Jurkat, Clone E6-1 (cell line): ENCODE data around the gene MAP3K4. TPM values are rescaled to one million over a fixed set of nuclear protein-coding genes. Genes with fewer than 3 reads are reported as not detected.

ENCODE experiments used
- DNase-seq: peaks from one replicate; pipeline ENCODE4 v3.0.0-alpha.2; 2011; ENCODE audit warnings: low read depth, low spot score
- H3K4me3 ChIP-seq: 2 replicates; pipeline ENCODE4 v1.5.1; 2011; ENCODE audit warnings: mild to moderate bottlenecking, low read length, control low read depth, moderate library complexity
- polyA plus RNA-seq: library from polyadenylated mRNA; unstranded; fragments of >200 nt; gene quantifications from one replicate; pipeline ENCODE4 v1.2.1, GENCODE V29; 2012; ENCODE audit warnings: missing spikeins; ENCODE audit not compliant: insufficient read length, insufficient read depth

The MAP3K4 gene, protein sequence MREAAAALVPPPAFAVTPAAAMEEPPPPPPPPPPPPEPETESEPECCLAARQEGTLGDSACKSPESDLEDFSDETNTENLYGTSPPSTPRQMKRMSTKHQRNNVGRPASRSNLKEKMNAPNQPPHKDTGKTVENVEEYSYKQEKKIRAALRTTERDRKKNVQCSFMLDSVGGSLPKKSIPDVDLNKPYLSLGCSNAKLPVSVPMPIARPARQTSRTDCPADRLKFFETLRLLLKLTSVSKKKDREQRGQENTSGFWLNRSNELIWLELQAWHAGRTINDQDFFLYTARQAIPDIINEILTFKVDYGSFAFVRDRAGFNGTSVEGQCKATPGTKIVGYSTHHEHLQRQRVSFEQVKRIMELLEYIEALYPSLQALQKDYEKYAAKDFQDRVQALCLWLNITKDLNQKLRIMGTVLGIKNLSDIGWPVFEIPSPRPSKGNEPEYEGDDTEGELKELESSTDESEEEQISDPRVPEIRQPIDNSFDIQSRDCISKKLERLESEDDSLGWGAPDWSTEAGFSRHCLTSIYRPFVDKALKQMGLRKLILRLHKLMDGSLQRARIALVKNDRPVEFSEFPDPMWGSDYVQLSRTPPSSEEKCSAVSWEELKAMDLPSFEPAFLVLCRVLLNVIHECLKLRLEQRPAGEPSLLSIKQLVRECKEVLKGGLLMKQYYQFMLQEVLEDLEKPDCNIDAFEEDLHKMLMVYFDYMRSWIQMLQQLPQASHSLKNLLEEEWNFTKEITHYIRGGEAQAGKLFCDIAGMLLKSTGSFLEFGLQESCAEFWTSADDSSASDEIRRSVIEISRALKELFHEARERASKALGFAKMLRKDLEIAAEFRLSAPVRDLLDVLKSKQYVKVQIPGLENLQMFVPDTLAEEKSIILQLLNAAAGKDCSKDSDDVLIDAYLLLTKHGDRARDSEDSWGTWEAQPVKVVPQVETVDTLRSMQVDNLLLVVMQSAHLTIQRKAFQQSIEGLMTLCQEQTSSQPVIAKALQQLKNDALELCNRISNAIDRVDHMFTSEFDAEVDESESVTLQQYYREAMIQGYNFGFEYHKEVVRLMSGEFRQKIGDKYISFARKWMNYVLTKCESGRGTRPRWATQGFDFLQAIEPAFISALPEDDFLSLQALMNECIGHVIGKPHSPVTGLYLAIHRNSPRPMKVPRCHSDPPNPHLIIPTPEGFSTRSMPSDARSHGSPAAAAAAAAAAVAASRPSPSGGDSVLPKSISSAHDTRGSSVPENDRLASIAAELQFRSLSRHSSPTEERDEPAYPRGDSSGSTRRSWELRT (N-terminal part only)
- polyA plus RNA-seq = 25.5 TPM

DNA sequence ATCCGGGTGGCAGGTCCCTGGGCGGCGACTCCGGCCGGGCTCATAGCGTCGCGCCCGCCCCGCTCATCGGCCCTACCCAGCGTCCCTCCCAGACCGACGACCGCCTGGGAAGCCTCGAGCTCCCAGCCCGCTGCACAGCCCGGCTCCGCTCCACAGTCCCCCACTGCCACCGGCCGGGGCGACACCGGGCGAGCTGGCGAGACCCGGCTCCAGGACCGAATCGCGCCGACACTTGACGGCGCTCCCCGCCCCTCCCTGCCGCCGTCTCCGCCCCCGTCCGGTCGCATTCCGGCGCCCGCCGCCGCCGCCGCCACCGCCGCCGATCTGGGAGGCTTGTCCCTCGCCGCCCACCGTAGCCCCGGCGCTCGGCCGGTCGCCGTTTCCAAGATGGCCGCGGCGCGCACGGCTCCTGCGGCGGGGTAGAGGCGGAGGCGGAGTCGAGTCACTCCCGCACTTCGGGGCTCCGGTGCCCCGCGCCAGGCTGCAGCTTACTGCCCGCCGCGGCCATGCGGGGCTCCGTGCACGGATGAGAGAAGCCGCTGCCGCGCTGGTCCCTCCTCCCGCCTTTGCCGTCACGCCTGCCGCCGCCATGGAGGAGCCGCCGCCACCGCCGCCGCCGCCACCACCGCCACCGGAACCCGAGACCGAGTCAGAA lies at the start of gene MAP3K4:
MAP3K4 (plus strand) TSS at position 364 of the 655 bp plus-strand sequence; CDS start at position 527, 163 bp downstream.
- DNase-seq = peak; percentile 60
- H3K4me3 ChIP-seq = peak within 1 kb of the TSS; percentile 74

DNA sequence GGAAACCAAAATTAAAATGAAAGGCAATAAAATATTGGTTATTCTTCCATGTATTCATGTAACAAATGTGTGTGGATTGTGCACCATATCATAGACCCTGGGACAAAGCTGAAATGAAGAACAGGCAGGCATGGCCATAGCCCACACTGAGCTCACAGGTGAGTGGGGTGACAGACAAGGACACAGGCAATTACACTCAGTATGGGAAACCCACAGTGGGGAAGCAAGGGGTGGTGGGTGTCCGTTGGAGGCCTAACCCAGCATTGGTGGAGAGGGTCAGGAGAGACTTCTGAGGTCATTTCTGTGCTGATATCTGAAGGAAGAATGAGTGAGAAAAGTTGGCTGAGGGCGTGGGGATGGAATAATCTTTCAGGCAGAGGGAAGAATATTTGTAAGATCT lies 47.6 kb upstream of the MAP3K4 start:
- DNase-seq = no peak
- no peak overlapping the region for H3K4me3 ChIP-seq

DNA sequence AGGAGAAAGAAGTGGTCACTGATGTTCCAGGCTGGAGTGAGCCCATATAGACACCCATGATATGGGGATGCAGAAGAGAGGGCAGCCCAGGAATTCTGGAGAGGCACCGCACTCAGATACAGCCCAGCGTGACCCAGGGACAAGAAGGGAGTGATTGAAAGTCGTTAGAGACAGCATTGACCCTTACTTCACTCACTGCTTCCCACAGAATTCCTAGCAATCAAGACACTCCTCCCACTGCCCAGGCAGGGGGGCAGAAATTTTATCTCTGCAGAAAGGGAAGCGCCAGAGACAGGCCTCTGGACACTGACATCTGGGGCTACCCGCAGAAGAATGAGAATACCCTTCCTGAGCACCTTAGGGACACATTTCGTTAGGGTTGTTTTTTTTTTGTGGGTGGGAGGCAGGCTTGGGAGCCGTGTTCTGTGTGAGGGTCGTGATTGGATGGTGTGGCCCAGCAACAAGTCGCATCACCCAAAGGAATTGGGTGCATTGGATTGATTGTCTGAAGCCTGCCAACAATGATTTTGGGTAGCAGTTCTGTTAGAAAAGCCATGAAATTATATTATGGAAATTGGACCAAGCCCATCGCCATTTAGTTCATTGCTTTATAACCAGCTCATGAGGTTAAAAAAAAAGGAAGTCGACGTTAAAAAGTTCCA lies 45.9 kb upstream of the MAP3K4 start:
- DNase-seq = no peak
- H3K4me3 ChIP-seq = no peak overlapping the region

- no peak overlapping the region for H3K4me3 ChIP-seq
- DNase-seq = no peak
Measured at GRCh38 chr6:160949531-160949930, 42.0 kb upstream of the MAP3K4 start.

DNA sequence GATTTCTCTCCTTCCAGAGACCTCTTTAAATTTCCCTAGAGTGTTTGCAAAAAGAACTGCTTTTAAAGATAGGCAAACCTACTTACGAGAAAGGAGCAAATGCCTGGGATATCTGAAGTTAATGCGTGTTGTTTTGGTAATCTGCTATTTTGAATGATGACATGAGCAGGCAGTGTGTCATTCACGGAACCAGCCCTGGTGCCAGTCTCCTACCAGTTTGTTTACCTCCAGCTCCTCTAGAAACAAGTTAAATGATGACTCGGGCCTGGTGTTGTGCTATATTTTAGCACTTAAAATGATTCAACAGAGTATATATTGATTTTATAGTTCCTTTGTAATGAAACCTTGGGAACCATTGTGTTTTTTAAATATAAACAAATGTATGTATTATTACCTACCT lies 41.1 kb upstream of the MAP3K4 start:
- DNase-seq = no peak
- H3K4me3 ChIP-seq = no peak overlapping the region

DNA sequence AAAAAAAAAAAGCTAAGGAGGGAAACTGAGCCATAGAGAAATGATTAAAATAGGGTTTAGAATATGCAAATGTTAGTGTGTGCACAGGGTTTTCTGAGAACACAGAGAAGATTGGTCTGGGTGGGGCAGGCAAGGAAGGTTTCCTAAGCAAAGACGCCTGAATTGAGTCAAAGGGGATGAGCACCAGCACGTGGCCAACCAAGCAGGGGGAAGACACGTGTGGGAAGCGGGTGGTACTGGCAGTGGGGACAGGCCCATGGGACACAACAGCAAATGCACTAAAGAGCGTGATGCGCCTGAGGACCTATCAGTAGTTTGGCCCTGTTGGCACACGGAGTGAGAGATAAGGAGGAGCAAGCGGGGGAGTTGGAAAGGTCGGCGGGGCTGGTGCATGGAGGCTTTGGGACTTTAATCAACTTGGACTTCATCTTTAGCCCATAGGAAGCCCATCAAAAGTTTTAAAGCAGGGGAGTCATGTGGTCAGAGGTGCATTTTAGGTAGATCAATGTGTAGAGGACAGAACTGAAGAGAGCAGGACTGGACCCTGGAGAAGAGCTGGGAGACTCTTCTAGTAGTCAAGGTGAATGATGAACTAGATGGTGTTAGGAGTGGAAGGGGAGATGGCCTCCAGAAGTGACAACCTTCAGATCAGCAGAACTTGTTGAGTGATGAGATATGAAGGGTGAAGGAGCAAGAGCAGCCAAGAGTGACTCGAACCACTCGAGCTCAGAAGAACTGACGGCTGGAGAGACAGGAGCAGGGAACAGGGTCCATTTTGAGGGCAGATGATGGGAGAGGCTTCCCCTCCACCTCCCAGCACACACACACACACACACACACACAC lies 40.2 kb upstream of the MAP3K4 start:
- no peak for DNase-seq
- H3K4me3 ChIP-seq = no peak overlapping the region

DNA sequence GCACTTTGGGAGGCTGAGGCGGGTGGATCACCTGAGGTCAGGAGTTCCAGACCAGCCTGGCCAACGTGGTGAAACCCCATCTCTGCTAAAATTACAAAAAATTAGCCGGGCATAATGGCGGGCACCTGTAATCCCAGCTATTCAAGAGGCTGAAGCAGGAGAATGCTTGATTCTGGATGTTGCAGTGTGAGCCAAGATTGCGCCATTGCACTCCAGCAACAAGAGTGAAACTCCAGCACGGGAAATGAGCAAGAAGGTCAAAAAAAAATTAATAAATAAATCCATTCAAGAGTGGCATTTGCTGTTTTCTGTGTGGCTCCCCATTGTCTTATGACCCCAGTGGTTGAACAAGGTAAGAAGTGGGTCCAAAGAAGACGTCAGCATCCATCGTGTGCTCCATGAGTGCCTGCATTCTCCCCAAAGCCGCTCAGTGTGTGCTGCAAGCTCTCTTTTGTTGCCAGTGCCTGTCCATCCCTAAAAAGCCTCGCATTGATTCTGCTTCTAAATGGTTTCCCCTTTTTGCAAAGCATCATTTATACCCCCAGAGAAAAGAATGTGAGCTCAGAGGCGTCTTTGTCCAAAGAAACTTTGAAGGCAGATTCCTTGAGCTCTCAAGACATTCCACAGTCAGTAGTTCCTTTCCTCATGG lies 38.8 kb upstream of the MAP3K4 start:
- H3K4me3 ChIP-seq = no peak overlapping the region
- no peak for DNase-seq

DNA sequence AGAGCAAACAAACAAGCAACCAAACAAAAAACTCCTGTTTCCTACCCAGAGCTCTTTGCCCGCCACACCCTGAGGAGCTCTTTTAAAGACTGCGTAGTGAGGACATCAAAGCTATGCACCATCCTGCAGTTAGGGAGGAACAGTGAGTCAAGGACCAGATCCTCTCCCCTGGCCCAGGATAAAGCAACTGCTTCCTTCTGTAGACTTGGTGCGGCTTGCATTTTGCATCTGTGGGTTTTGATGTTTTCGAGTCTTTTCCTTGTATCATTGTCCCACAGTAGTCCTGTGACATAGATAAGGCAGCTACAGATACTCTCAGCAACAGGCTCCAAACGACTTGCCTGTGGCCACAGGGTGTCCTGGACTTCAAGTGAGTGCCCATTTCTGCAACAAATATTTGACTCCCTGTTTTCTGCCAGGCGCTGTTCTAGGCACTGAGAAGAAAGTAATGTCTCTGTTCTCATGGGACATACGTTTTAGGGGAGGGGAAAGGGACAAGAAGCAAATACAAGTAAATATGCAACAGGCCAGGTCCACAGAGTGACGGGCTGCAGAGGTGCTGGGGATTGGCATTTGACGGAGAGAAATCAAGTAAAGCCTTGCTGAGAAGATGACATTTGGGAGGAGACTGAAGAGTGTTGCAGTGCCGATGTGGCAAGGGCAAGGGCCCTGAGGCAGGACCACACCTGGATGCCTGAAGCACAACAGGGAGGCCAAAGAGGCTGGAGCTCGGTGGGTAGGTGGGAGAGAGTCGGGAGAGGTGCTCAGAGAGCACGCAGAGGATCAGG lies 35.9 kb upstream of the MAP3K4 start:
- DNase-seq = no peak
- no peak overlapping the region for H3K4me3 ChIP-seq

GRCh38 chr6:160956300-160957035 lies 35.1 kb upstream of the MAP3K4 start:
- no peak for DNase-seq
- H3K4me3 ChIP-seq = no peak overlapping the region

- no peak overlapping the region for H3K4me3 ChIP-seq
- no peak for DNase-seq
Measured at GRCh38 chr6:160959726-160960435, 31.7 kb upstream of the MAP3K4 start.

DNA sequence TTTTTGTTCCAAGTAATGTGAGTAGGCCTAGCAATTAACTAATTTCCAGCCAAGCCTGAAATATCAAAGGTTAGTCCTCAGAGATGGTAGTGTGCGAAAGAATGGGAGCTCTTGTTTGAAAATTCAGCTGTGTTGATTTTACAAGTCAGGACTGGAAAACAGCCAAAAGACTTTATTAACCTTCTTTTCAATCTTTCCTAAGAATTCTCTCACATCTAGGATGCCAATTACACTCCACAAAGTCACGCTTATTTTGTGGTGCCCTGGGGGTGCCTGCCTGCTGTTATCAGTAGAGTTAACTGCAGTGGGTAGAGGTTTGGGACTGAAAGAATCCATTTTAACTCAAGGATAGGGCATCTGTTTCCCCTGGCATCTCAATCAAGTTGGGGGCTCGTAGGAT lies 30.7 kb upstream of the MAP3K4 start:
- no peak overlapping the region for H3K4me3 ChIP-seq
- DNase-seq = no peak

DNA sequence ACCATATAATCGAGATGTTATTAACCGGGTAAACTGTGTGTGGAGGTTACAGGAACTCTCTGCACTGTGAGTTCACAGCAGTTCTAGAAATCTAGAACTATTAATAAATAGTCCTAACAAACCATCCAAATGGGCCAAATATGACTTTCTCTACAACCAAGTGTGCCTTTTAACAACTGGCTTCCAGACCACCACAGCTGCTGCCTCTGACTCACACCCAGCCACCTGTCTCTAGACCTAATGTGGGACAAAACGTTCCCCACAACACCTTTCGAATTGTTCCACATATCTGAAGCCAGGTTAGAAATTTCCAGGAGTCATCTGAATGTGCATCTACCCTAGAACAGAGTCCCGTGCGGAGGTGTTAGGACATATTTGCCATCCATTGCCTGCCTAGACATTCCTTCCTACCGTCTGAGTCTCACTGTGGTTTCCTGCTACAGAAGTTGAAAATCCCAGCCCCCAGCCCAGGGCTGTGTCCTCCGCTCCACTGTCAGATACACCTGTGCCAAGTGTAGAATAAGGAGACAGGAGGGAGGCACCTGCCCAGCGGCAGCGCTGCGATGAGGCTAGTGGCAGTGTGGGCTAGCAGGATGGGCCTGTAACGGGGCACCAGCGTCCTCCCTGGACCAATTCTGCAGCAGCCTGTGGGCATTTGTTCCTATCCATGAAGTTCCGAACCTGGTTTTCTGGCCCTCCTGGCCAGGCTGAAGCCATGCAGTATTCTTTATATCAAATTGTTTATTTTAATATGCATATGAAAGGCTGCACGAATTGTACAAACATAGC lies 28.5 kb upstream of the MAP3K4 start:
- no peak overlapping the region for H3K4me3 ChIP-seq
- DNase-seq = no peak

DNA sequence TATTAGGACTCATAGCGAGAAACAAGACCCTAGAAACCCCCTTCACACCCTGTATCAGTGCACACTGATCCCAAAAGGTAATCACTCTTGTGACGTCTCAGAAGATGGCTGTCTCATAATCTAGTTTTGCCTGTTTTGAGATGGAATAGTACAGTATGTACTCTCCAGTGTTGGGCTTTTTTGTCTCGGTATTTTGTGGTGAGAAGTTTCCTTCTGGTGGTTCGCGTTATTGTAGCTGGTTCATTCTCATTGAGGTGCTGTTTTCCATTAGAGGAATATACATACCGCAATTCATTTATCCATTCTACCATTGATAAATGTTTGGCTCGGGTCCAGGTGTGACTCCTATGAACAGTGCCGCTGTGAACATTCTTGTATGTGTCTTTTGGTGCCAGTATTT lies 27.9 kb upstream of the MAP3K4 start:
- DNase-seq = no peak
- no peak overlapping the region for H3K4me3 ChIP-seq

- H3K4me3 ChIP-seq = no peak overlapping the region
Measured at GRCh38 chr6:160965893-160966292, 25.7 kb upstream of the MAP3K4 start.

More at GRCh38 chr6:160965893-160966292, 25.7 kb upstream of the MAP3K4 start:
- no peak for DNase-seq
